ENCODE measurements around the gene CTAG1A. TPM values are rescaled to one million over a fixed set of nuclear protein-coding genes. Genes with fewer than 3 reads are reported as not detected.
"Not testable (repeated sequence)": the region's sequence is repeated elsewhere in the genome, so short reads cannot be mapped to it uniquely, and the experiment has no call there.

CTAG1A gene
- total RNA-seq, 1 experiment from 2014 or later = not detected

DNA sequence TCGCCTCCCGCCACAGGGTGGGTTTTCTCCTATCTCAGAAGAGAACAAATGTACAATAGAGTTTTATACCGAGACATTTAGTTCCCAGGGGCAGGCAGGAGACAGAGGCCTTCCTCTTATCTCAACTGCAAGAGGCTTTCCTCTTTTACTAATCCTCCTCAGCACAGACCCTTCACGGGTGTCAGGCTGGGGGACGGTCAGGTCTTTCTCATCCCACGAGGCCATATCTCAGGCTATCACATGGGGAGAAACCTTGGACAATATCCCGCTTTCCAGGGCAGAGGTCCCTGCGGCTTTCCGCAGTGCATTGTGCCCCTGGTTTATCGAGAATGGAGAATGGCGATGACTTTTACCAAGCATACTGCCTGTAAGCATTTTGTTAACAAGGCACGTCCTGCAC lies 23.9 kb downstream of the CTAG1A start:
- not testable (repeated sequence) for DNase-seq (ENCODE audit: extremely low read depth, low read depth)

DNA sequence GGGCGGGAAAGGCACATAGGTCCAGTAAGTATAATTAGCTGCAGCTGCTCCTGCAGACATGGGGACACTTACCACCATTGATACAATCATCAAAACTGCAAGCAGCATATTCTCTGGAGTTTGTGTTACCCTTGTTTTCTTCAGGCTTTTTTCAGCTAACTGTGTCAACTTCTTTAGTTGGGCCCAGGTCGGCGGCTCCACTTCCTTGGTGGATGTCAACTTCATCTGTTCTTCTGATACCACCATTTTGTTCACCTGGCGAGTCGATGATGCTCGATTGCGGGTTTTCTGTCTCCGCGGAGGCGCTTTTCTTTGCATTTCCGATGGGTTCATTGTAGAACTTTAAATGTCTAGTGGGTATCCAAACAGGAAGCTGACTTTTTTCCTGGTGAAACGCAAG lies 26.2 kb downstream of the CTAG1A start:
- not testable (repeated sequence) for DNase-seq (ENCODE audit: extremely low read depth, low read depth)

- DNase-seq (ENCODE audit: extremely low read depth, low read depth) = not testable (repeated sequence)
These were observed 28.7 kb downstream of the CTAG1A start for GRCh38 chrX:154613586-154613985.

DNA sequence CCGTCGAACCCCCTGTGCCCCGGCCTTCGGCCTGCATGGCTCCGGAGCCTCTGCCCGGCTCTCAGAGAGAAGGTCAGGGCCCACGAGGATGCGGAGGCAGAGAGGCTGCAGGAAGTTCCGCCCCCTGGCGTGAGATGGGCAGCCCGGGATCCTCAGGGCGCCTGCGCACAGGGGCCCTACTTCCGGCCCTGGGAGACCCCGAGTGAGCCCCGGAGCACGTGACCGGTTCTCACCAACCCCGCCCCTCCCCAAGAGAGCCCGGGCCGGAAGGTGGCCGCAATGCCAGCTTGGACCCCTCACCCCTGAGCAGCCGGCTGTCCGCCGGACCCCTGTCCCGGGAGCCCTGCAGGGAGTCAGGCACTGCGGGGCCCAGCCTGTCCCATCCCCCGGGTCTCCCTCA lies 34.2 kb downstream of the CTAG1A start, which contains the start of gene CTAG1B:
CTAG1B (minus strand) TSS at position 101 of the 400 bp plus-strand sequence; CDS start at position 37, 64 bp downstream.
- not testable (repeated sequence) for DNase-seq (ENCODE audit: extremely low read depth, low read depth)

DNA sequence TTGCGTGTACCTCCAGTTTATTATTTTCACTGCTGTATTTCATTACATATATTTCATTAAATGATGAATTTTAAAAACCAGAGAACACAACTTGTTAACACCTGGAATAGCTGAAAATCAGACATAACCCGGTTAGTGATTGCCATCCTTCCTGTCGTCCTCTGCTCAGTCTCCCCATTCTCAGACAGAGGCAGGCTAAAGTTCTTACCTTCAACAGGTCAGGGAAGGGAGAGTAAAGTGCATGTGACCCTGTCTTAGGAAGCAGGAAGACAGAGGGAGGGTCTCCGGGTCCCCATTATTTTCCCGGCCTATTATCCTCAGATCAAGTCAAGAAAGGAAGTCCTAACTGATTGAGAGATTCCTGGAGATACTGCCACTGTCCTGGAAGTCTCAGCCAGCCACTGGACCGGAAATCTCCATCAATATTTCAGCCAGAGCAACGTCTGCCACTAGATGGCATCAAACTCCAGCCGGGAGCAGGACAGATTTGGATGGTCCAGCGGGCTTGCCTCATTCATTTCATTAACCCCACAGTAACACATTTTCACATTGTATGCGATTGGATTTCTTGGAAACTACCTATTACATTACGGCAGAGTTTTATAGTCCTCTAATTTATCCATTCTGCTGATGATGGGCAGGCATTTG lies 36.0 kb downstream of the CTAG1A start:
- DNase-seq (ENCODE audit: extremely low read depth, low read depth) = not testable (repeated sequence)

- DNase-seq (ENCODE audit: extremely low read depth, low read depth) = not testable (repeated sequence)
These were observed 44.0 kb downstream of the CTAG1A start for GRCh38 chrX:154628960-154629359.

GRCh38 chrX:154630949-154631348 lies 46.0 kb downstream of the CTAG1A start:
- not testable (repeated sequence) for DNase-seq (ENCODE audit: extremely low read depth, low read depth)

DNA sequence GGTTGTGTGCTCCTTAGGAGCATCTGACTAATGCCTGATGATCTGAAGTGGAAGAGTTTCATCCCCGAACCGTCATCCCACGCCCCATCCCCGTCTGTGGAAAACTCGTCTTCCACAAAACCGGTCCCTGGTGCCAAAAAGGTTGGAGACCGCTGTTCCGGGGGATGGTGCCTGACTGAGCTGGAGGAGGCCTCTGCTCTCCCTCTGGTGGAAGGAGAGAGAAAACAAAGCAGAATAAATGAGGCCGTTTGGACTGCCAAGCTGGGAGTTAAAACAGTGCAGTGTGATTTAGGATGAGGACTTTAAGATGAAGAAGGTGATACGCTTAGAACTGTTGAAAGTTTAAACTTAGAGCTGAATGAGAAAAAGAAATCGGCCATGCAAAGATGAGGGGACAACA lies 48.7 kb downstream of the CTAG1A start:
- DNase-seq (ENCODE audit: extremely low read depth, low read depth) = not testable (repeated sequence)

Small RNAs within 50 kb of the gene (small RNA-seq; reads per million reads assigned to genes)
- gene AC244090.1 = 0 reads per million in 2 experiments
- gene AC244107.2 = 0 reads per million in 2 experiments

Other genes starting within 250 kb of the CTAG1A start
- gene FLNA, start 210.5 kb upstream of the CTAG1A start, total RNA-seq (2014; rRNA removed; shearing (Covaris generic)) = 901 and 1,031 TPM in 2 replicates
- 85.8 and 98.2 TPM in 2 replicates for gene EMD, start 205.8 kb upstream of the CTAG1A start, total RNA-seq (2014; rRNA removed; shearing (Covaris generic))
- gene RPL10, start 186.8 kb upstream of the CTAG1A start, total RNA-seq (2014; rRNA removed; shearing (Covaris generic)) = 5,948 and 7,043 TPM in 2 replicates
- 45.8 and 48.9 TPM in 2 replicates for gene DNASE1L1, start 175.9 kb upstream of the CTAG1A start, total RNA-seq (2014; rRNA removed; shearing (Covaris generic))
- 43.7 and 53.6 TPM in 2 replicates for gene TAFAZZIN, start 173.6 kb upstream of the CTAG1A start, total RNA-seq (2014; rRNA removed; shearing (Covaris generic))
- gene ATP6AP1, start 156.5 kb upstream of the CTAG1A start, total RNA-seq (2014; rRNA removed; shearing (Covaris generic)) = 99.0 and 105 TPM in 2 replicates
- gene GDI1, start 148.0 kb upstream of the CTAG1A start, total RNA-seq (2014; rRNA removed; shearing (Covaris generic)) = 99.9 and 117 TPM in 2 replicates
- gene FAM50A, start 141.0 kb upstream of the CTAG1A start, total RNA-seq (2014; rRNA removed; shearing (Covaris generic)) = 62.2 and 67.5 TPM in 2 replicates
- gene PLXNA3, start 126.9 kb upstream of the CTAG1A start, total RNA-seq (2014; rRNA removed; shearing (Covaris generic)) = 6.5 and 7.1 TPM in 2 replicates
- 35.4 and 45.5 TPM in 2 replicates for gene LAGE3, start 105.9 kb upstream of the CTAG1A start, total RNA-seq (2014; rRNA removed; shearing (Covaris generic))
- 93.2 and 97.7 TPM in 2 replicates for gene UBL4A, start 98.5 kb upstream of the CTAG1A start, total RNA-seq (2014; rRNA removed; shearing (Covaris generic))
- 27.9 and 34.8 TPM in 2 replicates for gene SLC10A3, start 94.5 kb upstream of the CTAG1A start, total RNA-seq (2014; rRNA removed; shearing (Covaris generic))
- gene FAM3A, start 68.9 kb upstream of the CTAG1A start, total RNA-seq (2014; rRNA removed; shearing (Covaris generic)) = 42.1 and 44.3 TPM in 2 replicates
- gene G6PD, start 38.3 kb upstream of the CTAG1A start, total RNA-seq (2014; rRNA removed; shearing (Covaris generic)) = 369 and 378 TPM in 2 replicates
- 33.2 and 37.9 TPM in 2 replicates for gene IKBKG, start 37.5 kb upstream of the CTAG1A start, total RNA-seq (2014; rRNA removed; shearing (Covaris generic))
- not detected in 2 replicates for gene CTAG1B, start 34.1 kb downstream of the CTAG1A start, total RNA-seq (2014; rRNA removed; shearing (Covaris generic))
- not detected in 2 replicates for gene CTAG2, start 68.4 kb downstream of the CTAG1A start, total RNA-seq (2014; rRNA removed; shearing (Covaris generic))
- 0.20 and 0.89 TPM in 2 replicates for gene GAB3, start 165.9 kb downstream of the CTAG1A start, total RNA-seq (2014; rRNA removed; shearing (Covaris generic))
- gene DKC1, start 177.7 kb downstream of the CTAG1A start, total RNA-seq (2014; rRNA removed; shearing (Covaris generic)) = 140 and 153 TPM in 2 replicates
- gene MPP1, start 220.4 kb downstream of the CTAG1A start, total RNA-seq (2014; rRNA removed; shearing (Covaris generic)) = 15.1 and 17.4 TPM in 2 replicates
- not detected in 2 replicates for gene SMIM9, start 249.5 kb downstream of the CTAG1A start, total RNA-seq (2014; rRNA removed; shearing (Covaris generic))

Data from NCI-H460 (cell line).